NCI-H128 (cell line): ENCODE measurements around the gene RRH.

Source experiments
- DNase-seq: peaks from one replicate; lab custom pipeline; 2025; ENCODE audit not compliant: unreplicated experiment; lab: John Stamatoyannopoulos, UW

Gene RRH

DNA sequence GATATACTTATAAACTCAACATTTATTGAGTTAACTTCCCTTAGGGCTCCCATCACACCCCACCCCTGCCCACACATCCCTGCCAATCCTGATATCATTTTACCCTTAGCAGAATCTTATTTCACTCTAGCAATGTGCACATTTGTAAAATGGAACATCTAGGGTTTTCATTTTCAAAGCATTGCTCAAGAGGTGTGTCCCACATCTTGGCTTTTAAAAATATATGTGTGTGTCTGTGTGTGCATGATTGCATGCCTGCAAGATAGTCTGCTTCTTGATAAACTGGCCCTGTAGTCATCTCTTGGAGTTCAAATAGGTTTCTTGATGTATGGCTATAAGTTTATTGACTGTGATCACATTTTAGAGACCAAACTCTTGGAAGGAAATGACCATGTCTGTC, 58.5 kb downstream of the RRH start:
- DNase-seq = no peak

DNA sequence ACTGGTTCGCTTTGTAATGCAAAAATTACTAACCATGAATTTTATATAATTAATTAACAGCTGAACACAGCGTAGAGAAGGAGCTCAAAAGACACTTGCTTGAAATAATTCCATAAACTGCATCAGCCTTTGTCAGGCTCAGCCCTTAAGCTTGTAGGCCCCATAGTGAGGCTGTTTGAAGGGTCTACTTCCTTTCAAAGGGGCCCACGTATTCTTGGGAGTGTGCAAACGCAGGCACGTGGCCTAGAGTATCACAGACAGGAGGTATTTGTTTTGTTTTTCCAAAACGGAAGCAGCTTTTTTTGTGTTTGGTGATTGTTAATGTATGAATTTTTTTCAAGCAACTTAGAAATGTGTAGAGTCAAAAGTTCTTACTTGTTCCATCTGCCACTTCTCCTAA, 59.3 kb downstream of the RRH start:
- DNase-seq = no peak

GRCh38 chr4:109890076-109890475, 62.3 kb downstream of the RRH start:
- DNase-seq = no peak
